ENCODE data around the gene OAS2.

DNA sequence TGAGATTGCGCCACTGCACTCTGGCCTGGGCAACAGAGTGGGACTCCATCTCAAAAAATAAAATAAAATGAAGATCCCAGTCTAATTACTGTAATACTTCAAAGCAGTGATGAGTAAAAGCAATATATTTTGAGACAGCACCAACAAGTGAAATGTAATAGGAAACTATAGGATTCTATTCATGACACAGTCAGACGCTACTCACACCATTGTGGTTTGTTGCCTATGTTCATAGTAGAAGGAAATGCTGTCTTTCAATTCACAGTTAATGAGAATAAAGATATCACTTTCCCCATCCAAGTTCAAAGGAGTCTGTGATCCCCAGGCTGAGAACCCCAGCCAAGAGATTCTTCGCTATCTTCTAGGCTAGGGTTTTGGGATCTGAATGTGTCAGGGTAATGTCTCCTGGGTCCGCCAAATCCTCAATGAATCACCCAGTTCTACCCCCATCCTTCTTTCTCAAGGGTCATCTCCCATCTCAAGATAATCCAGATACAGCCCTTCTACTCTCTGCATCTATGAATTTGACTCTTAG, 61.7 kb downstream of the OAS2 start:
- no peak for TF ChIP-seq EZH2 (IDR thresholded peaks at IDR 0.05; ENCODE audit: low read length, missing control alignments)
- TF ChIP-seq, protein P1, sequence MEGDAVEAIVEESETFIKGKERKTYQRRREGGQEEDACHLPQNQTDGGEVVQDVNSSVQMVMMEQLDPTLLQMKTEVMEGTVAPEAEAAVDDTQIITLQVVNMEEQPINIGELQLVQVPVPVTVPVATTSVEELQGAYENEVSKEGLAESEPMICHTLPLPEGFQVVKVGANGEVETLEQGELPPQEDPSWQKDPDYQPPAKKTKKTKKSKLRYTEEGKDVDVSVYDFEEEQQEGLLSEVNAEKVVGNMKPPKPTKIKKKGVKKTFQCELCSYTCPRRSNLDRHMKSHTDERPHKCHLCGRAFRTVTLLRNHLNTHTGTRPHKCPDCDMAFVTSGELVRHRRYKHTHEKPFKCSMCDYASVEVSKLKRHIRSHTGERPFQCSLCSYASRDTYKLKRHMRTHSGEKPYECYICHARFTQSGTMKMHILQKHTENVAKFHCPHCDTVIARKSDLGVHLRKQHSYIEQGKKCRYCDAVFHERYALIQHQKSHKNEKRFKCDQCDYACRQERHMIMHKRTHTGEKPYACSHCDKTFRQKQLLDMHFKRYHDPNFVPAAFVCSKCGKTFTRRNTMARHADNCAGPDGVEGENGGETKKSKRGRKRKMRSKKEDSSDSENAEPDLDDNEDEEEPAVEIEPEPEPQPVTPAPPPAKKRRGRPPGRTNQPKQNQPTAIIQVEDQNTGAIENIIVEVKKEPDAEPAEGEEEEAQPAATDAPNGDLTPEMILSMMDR (conservative IDR thresholded peaks at IDR 0.05 in 1 of 2, IDR thresholded peaks at IDR 0.05 in 1 of 2; ENCODE audit: low read depth in 1 of 2, low read length in 2 of 2), result no peak

Measured in fibroblast of lung (primary cell).